OCI-M1 (cell line): ENCODE measurements around the gene CSF1R.

Experiments
- DNase-seq: peaks from one replicate; lab custom pipeline; 2025; lab: John Stamatoyannopoulos, UW

CSF1R gene

DNA sequence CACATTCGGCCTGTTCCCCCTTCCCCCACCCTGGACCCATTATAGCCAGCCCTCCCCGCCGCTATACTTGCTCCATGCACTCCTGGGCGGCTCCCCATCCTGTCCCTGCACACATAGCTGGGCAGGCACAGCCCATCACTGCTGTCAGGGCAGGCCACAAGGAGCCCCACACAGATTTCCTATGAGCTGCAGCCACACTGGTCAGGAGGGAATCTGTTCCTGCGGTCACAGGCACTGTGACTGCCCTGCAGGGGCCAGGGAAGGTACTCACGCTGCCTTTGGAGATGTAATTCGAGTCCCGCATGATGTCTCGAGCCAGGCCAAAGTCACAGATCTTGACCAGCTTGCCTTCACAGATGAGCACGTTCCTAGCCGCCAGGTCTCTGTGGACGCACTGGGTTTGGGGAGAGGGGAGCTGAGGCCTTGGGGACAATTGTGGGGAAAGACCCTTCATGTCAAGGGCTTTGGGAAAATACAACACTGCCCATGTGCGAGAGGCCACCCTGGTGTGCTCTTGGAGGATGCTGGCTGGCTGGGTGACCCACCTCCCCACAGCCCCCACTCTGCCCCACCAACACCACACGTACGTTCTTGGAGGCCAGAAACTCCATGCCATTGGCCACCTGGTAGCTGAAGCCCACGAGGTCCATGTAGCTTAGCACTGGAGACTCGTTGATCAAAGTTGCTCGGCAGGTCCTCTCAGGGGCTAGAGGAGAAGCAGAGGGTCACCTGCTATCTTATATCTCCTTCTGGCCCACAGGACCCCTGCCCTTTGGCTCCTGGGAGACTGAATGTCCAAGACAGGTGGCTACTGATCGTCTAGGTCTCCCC lies 34.5 kb upstream of the CSF1R start:
- DNase-seq: no peak

DNA sequence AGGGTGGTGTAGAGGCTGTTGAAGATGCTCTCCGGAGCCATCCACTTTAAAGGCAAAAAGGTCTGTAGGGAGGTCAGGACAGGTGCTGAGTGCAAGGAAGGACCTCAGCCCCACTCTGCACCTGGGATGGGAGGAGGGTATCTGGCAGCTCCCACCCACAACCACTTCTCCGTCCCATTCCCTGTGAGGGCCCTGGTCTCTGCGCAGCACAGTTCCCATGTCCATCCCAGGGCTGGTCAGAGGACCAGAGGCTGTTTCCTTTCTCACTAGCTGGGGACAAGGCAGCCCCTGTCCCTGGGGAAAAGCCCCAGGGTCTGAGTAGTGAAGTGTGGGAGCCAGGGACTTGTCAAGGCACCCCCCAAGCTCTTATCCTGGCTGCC lies 33.7 kb upstream of the CSF1R start:
- DNase-seq: no peak

DNA sequence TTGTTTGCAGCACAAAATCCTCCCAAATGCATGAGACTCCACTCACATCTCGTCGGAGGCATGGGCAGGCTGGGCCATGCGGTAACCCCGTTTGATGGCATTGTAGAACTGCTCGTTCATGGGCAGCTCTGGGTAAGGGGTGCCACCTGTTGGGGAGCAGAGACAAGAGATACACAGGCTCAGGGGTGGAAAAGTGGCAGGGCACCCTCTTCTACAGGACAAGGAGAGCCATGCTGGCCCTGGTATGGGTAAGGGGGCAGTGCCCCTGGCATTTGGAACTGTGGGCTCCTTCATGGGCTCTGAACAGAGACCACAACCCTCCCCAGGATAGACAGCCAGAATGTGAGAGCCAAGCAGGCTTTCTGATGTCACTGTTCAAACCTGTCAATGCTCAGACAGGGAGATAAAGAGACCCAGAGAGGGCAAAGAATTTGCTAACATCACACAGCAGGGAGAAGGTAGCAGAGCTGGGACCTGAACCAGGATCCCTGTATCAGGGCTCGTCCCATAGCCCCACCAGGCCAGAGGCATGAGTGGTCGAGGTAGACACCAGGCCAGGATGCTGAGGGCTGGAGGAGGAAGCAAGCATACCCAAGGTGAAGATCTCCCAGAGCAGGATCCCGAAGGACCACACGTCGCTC lies 33.2 kb upstream of the CSF1R start:
- no peak for DNase-seq

DNA sequence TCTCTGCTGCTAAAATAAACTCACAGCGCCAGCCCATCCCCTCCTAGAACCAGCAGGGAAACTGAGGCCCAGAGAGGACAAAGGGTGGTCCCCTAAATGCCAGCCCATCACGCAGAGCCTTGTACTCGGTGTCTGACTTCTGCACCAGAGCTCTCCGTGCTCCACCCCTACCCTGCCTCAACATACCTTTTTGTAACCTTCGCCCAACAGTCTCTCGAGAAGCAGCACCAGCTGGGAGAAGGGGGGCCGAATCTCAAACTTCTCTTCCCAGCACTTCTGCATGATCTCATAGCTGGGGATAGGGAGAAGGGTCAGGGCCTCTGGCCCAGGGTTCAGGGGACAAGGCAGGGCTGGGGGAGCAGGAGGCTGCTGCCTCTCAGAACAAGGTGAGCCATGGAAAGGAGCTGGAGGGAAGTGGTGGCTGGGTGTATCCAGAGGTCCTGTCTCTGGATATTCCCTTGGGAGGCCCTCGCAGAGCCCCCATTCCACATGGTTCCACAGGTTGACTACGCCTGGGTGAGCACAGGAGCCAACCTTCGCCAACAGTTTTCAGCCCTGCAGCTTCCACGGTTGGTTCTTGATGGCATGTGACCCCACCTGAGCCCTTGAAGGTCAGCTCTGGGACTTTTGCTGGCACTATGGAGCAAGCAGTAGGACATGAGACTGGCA lies 32.3 kb upstream of the CSF1R start:
- DNase-seq: no peak

DNA sequence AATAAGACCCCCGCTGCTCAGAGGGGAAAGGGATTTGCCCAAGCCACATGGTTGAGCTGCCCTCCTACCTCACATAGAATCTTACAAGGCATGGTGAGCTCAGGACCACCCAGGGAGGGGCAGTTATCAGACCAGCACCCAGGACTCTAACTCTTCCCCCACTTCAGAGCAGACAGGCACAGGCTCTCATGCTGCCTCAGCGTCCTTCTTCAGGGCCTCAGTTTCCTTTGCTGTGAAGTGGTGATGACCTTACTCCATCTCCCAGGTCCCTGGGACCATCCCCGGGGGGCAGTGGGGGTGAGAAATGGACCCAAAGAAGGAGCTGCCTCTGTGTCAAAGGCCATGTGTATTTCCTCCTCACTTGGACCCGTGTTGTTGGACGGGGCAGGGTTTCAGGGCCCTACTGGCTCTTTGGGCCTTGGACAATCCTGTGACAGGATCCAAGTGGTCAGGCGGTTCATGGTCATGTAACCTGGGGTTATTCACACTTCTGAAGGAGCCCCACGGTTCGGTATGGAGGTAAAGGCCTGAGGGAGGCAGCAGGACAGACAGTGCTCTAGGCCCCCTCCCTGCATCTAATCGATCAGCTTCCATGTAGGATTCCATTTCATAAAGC lies 31.7 kb upstream of the CSF1R start:
- no peak for DNase-seq

DNA sequence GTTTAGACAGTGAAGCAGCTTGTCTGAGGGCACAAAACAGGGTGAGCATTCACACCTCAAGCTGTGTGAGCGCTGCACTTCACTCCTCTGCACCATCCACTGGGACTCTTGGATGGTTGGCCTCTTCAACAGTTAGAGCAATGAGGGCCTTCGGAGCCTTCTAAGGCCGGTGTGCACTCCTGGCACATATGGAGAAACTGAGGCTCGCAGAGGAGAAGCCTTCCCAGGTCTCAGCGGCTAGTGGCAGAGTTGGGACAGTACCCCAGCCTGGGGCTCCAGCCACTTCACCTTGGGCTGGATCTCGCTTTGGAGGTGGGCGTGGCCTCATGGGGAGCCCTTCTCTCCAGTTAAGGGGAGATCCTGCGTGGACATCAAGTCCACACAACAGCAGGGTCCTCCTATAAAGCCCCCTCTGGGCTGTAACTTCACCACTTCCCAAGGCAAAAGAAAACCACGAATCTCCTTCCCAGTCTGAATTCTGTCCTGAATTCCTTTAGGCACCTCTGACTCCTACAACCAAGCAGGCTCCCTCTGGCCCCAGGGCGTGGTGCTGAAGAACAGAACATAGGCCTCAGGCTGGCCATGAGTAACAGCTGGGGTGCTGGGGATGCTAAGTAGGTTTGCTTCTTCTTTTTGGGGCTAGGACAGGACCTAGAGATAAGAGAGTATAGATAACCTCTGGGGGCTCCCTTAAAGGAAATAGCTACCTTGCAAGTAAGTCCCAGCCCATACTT lies 30.5 kb upstream of the CSF1R start:
- DNase-seq: peak; percentile 10

DNA sequence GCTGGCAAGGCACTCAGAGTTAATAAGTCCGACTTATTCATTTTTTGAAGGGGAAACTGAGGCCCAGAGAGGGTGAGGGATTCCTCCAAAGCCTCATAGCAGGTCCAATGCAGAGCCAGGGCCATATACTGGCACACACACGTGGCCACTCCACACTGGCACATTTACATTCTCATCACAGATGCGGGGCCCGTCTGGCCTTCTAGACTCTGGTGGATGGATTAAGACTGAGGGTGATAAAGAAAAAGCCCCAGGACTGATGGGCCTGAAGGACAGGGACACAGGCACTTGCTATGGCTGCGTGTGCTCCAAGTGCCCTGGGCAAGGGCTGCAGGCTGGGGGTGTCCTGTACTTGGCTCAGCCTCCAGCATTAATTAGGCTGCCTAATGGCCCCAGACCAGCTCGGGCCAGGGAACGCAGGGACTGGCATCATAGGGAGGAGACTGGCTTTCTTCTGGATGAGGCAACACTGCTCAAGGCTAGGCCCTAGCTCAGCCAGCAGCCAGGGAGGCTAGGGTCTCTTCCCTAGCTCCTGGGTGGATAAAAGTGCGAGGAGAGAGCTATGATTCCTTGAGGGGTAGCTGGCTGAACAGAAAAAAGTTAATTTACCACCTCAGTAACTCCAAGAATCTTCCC lies 28.5 kb upstream of the CSF1R start:
- DNase-seq: no peak

DNA sequence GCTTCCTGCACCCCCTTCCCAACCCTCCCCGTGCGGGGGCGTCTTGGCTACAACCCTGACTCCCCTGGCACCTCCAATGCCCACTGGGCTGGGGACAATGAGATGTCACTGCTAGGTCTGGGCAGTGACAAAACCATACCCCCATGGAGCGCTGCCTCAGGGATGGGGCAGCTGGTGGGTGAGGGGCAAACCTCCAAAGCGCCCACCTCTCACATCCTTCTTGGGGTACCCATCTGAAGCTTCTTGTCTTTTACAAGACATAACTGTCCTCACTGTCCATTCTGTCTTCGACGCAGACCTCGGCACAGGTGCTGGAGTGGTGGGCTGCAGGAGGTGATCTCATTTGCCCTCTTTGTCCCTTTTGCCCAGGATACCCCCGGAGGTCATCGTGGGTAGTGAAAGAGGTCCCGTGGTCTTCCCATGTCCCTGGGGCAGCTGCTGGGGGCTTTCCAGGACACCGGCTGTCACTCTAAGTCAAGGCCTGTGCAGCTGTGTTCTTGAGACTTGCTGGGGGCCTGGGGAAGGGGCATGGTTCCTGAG lies 27.8 kb upstream of the CSF1R start:
- DNase-seq: no peak

DNA sequence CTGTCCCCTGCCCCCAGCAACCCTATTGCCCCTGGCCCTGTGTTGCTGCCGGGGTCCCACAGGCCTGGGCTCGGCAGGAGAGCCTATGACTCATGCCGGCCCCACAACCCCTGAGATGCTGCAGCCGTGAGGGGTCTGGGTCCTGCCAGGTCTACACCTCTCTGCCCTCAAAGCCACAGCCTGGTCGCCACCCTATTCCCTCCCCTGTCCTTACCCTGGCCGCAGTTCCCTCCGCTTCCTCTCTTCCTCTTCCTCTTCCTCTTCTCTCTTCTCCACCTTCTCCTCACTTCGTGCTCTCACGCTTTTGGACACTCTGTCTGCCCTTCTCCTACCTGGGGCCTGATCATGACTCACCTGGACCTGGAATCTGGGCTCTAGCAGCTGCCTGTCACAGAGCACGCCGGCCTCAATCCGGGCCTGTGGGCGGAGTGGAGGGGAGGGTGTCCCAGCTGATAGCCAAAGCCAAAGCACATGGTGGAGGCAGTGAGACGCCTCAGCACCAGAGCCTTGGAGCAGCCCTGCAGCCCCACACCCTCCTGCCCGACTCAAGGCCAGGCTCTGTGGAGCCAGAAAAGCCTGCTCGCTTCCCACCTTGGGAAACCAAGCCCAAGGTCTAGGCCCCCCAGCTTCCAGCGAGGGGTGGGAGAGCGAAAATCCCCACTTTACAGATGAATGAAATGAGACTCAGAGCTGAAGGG lies 26.8 kb upstream of the CSF1R start:
- DNase-seq: no peak

DNA sequence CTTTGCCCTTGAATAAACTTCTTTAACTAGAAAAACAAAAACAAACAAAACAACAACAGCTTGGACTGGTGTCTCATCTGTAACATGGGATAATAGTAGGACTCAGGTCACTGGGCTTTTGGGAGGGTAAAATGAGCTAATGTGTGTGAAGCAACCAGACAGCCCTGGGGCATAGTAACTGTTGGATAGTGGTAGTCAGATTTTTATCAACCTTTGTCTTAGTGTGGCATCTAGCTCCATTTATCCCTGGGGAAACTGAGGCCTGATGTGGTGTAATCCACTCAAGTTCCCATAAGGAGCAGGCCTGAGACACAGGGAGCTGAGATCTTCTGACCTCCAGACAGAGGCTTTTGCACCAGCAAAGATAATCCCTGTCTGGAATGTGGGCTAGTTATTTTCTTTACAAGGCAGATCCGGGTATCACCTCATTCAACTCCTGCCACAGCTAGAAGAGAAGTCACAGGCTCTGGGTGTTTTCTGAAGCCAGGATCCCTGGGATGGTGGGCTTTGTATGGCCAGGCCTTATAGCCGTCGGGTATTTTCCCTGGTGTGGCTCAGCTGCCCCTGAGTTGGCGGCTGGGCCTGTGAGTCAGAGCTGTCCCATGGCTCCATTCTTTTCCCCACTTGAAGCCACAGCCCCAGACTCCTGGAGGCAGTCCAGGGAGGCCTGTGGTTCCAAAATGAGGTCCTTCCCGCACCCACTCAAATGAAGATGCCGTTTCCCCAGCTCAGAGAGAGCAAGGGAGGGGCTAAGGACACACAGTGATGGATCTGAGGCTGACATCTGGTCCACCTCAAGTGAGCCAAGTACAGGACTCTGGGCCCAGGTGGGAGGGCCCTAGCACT lies 26.1 kb upstream of the CSF1R start:
- no peak for DNase-seq

DNA sequence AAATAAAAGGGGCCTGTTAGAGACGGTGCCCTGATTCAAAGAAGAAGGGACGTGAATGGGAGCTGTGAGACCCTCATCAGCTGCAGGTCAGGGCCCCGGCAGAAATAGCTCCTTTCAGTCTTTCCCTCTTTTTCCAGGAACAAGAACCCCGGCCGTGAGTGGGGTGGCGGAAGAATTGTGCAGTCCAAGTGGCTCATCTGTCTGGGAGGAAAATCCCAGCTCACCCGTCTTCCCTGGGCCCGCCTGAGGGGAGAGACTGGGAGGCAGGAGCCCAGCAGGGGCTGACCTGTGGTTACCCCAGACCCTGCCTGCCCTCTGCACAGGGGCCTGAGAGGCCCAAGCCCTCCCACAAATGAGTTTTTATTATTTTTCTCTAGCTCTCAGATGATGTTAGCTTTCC lies 24.8 kb upstream of the CSF1R start:
- DNase-seq: no peak

DNA sequence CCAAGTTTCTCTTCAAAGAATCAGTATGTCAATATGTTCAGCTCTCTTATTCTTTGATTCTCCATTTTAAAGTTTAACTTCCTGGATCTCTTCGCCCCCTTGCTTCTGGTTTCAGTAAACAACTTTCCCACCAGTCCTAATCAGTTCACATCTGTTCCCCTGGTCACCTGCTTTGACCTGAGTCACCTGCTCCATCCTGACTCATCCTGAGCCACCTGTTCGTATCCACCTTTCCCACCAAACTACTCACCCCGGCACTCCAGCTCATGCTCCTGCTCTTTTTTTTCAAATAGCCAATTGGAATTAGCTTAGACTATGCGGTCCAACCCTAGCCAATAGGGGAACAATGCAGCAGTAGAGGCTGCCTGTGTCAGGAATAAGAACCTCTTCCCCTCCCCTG lies 23.6 kb upstream of the CSF1R start:
- no peak for DNase-seq

DNA sequence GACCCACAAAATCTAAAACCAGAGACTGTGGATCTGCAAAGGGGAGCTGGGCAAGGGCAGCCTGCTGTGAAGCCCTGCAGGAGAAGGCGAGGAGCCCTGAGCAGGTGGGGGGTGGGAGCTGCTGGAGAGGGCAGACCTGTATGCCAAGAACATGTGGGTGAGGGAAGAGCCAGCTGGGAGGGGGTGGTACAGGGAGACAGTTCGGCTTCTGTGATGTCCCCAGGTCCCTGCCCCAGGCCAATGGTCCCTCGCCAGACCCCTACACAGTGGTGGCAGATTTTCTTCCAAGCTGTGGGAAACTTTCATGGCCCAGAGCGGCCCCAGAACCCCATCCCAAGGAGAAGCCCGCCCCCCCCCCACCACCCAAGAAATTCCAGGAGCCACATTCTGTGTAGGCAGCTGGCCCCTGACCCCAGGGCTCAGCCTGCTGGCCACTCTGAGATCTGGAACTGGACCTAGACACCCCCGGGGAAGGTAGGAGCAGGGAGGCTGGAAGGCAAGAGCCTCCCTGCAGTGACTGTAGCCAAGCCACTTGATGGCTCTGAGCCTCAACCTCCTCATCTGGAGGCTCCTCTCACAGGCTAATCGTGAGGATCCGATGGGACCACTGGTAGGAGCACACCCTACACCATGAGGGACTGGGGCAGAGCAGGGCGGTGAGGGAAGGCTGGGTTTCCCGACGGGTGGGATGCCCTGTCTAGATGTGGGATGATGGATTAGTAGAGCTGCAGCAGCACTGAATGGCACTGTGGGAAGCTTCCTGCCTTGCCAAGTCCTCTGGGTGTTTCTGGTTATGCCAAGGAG lies 22.6 kb upstream of the CSF1R start:
- no peak for DNase-seq

DNA sequence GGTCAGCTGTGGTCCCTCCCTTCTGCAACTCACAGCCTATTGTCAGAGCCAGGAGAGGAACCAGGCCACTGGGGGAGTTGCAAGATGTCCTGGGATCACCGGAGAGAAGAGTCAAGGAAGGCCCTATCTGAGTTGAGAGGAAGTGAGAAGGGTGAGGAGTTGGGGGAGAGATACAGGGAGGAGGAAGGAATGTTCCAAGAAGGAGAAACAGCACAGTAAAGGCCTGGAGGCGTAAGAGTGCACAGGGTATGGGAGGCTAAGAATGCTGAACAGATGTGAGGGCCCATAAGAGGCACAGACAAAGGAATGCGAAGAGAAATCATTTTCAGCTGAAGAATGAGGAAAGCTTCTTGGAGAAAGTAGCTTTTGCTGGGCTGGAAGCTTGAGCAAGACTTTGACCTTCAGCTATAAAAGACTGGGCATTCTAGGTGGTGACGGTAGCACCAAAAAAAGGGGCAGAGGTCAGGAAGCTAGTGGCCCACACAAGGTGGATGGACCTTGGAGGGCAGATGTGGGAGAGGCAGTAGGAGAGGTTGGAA lies 21.6 kb upstream of the CSF1R start:
- no peak for DNase-seq

DNA sequence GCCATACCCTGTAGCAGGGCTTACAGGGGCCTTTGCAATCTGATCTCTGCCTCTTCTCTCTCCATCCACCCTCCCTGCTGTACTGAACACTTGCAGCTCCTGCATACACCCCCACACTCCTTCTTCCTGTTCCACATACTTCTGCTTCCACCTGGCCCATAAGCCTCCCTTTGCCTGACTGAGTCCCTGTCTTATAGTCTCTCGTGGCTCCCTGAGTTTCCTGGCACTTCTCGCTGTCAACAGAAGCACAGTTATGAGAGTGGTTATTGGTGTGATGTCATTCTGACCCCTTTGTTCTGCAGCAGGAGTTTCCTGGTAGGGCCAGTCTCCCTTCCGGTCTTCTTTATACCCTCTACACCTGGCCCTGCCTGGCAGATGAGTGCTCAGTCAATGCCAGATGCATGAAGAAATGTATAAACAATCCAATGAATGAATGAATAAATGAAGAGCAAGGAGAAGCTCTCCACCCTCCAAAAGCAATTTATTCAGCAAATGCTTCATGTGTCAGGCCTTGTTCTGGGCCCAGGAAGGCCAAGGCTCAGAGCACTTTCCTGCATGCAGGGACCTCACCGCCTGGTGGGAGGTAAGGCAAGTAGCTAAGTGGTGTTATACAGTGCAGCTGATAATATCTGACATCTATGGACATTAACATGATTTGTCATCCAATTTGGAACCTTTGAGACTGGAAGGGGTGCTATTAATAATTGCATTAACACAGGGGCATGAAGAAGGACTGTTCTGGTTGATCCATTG lies 20.5 kb upstream of the CSF1R start:
- no peak for DNase-seq

DNA sequence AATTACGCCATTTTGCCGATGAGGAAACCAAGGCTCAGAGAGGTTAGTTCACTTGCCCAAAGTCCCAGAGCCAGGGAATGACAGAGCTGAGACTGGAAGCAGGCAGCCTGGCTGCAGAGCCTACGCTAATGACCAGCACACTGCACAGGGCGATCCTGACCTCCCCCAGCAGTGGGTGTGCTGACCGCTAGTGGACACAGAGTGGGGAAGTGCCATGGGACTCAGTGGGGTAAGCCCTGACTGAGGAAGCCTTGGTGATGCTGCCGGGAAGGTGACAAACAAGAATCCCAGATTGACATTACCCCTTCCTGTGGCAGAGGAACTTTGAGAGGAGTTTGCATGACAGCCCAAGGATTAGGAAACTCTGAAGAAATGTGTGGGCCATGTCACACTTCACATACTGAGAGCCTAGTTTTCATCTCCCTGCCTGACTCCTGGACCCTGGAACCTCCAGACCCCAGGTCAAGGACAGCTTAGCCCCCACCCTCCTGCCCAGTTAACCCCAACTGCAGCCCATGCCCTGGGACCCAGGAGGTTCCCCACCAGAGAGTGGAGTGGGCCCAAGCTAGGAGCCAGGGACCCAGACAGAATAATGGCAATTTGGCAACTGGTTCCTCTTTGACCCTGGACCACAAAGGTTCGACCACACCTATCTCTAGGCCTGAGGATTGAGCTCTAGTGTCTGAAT lies 19.7 kb upstream of the CSF1R start:
- no peak for DNase-seq

DNA sequence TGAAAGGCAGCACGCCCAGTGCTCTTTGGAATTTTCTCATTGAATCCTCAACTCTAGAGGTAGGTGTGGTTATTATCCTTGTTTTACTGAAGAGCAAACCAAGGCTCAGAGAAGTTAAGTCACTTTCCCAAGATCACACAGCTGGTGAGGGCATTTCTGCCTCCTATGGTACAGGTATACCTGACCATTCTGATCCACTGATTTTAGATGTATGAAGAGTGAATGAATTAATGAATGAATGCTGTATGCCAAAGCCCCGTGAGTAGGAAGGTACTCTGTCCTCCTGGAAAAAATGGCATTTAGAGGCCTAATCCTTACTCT lies 18.2 kb upstream of the CSF1R start:
- DNase-seq: no peak
